M059J (cell line): ENCODE results near the gene FBXW7. TPM values are rescaled to one million over a fixed set of nuclear protein-coding genes. Genes with fewer than 3 reads are reported as not detected.

Experiments
- DNase-seq: peaks from one replicate; pipeline ENCODE4 v3.0.0-alpha.2; 2012; ENCODE audit warnings: low read depth
- total RNA-seq: library from RNA; depleted of rRNA; stranded (reverse); fragments of >200 nt; shearing (Covaris generic); gene quantifications from 2 replicates; pipeline ENCODE4 v1.2.3, GENCODE V29; 2014; rRNA removed

FBXW7 gene
- total RNA-seq, 1 experiment from 2014 or later, result 18.1 TPM

GRCh38 chr4:152289541-152289940, 246.4 kb downstream of the FBXW7 start:
- DNase-seq, result no peak

GRCh38 chr4:152283801-152284470, 252.0 kb downstream of the FBXW7 start:
- peak; percentile 46 for DNase-seq

- DNase-seq, result no peak
Measured at GRCh38 chr4:152281822-152282221, 254.1 kb downstream of the FBXW7 start.

GRCh38 chr4:152281211-152281610, 254.7 kb downstream of the FBXW7 start:
- no peak for DNase-seq

GRCh38 chr4:152279234-152279566, 256.7 kb downstream of the FBXW7 start:
- DNase-seq, result no peak

GRCh38 chr4:152278505-152279233, 257.2 kb downstream of the FBXW7 start:
- no peak for DNase-seq

GRCh38 chr4:152278172-152278504, 257.8 kb downstream of the FBXW7 start:
- DNase-seq, result no peak

GRCh38 chr4:152277333-152277732, 258.6 kb downstream of the FBXW7 start:
- no peak for DNase-seq

- DNase-seq, result peak; percentile 82
Measured at GRCh38 chr4:152273343-152273742, 262.5 kb downstream of the FBXW7 start.

Other genes starting within 250 kb of the FBXW7 start
- 8.1 and 11.0 TPM in 2 replicates for gene TMEM154, start 143.9 kb upstream of the FBXW7 start, total RNA-seq
- 0.30 TPM in 1 of 2 replicates, not detected in the other for gene TIGD4, start 243.6 kb upstream of the FBXW7 start, total RNA-seq
- gene ARFIP1, start 243.9 kb upstream of the FBXW7 start, total RNA-seq, result 41.6 and 44.8 TPM in 2 replicates